ENCODE data around the gene DISP1.

DISP1 gene

GRCh38 chr1:222814536-222815439 lies at the start of gene DISP1:
Gene DISP1, plus strand, starts transcription at chr1:222815039. Its CDS starts 127,785 bp downstream, at chr1:222942824.
- H3K4me3 ChIP-seq (ENCODE audit: low read depth, low read length) = peak within 1 kb of the TSS; percentile 81
- no peak within 1 kb of the TSS for H3K27ac ChIP-seq (ENCODE audit: low read depth, low read length)
- peaks cover 16% of the 10 kb centered on the region for H3K27me3 ChIP-seq (ENCODE audit: control insufficient read depth, insufficient read depth, low read length)
- H3K9me3 ChIP-seq (ENCODE audit: control insufficient read depth, insufficient read depth, low read depth, low read length) = no peaks in the 10 kb centered on the region
- H3K36me3 ChIP-seq (ENCODE audit: control insufficient read depth, insufficient read depth, low read length) = no peaks in the 10 kb centered on the region
- peaks cover 18% of the 10 kb centered on the region for H3K4me1 ChIP-seq (ENCODE audit: control insufficient read depth, insufficient read depth, low read length)
- peak within 1 kb of the TSS; percentile 69 for H3K9ac ChIP-seq (ENCODE audit: low read length)

- Histone ChIP-seq H3K27me3 (ENCODE audit: control insufficient read depth, insufficient read depth, low read length) (no peaks in the 10 kb centered on the region), H3K36me3 (ENCODE audit: control insufficient read depth, insufficient read depth, low read length) (no peaks in the 10 kb centered on the region), H3K9me3 (ENCODE audit: control insufficient read depth, insufficient read depth, low read depth, low read length) (peaks cover 25% of the 10 kb centered on the region), H3K4me3 (ENCODE audit: low read depth, low read length) (no peak overlapping the region), H3K9ac (ENCODE audit: low read length) (no peak overlapping the region), H3K27ac (ENCODE audit: low read depth, low read length) (no peak overlapping the region), H3K4me1 (ENCODE audit: control insufficient read depth, insufficient read depth, low read length) (no peaks in the 10 kb centered on the region)
Measured at GRCh38 chr1:222767152-222767571, 47.7 kb upstream of the DISP1 start.

GRCh38 chr1:222768592-222768991 lies 46.2 kb upstream of the DISP1 start:
- Histone ChIP-seq H3K36me3 (ENCODE audit: control insufficient read depth, insufficient read depth, low read length) (no peaks in the 10 kb centered on the region), H3K27me3 (ENCODE audit: control insufficient read depth, insufficient read depth, low read length) (no peaks in the 10 kb centered on the region), H3K27ac (ENCODE audit: low read depth, low read length) (no peak overlapping the region), H3K9ac (ENCODE audit: low read length) (no peak overlapping the region), H3K4me1 (ENCODE audit: control insufficient read depth, insufficient read depth, low read length) (no peaks in the 10 kb centered on the region), H3K4me3 (ENCODE audit: low read depth, low read length) (no peak overlapping the region), H3K9me3 (ENCODE audit: control insufficient read depth, insufficient read depth, low read depth, low read length) (peaks cover 25% of the 10 kb centered on the region)

GRCh38 chr1:222769181-222769580 lies 45.7 kb upstream of the DISP1 start:
- Histone ChIP-seq H3K27me3 (ENCODE audit: control insufficient read depth, insufficient read depth, low read length) (no peaks in the 10 kb centered on the region), H3K36me3 (ENCODE audit: control insufficient read depth, insufficient read depth, low read length) (no peaks in the 10 kb centered on the region), H3K9me3 (ENCODE audit: control insufficient read depth, insufficient read depth, low read depth, low read length) (peaks cover 25% of the 10 kb centered on the region), H3K9ac (ENCODE audit: low read length) (no peak overlapping the region), H3K4me3 (ENCODE audit: low read depth, low read length) (no peak overlapping the region), H3K27ac (ENCODE audit: low read depth, low read length) (no peak overlapping the region), H3K4me1 (ENCODE audit: control insufficient read depth, insufficient read depth, low read length) (no peaks in the 10 kb centered on the region)

- H3K36me3 ChIP-seq (ENCODE audit: control insufficient read depth, insufficient read depth, low read length) = no peaks in the 10 kb centered on the region
- H3K9ac ChIP-seq (ENCODE audit: low read length) = no peak overlapping the region
- peaks cover 25% of the 10 kb centered on the region for H3K9me3 ChIP-seq (ENCODE audit: control insufficient read depth, insufficient read depth, low read depth, low read length)
- no peak overlapping the region for H3K27ac ChIP-seq (ENCODE audit: low read depth, low read length)
- H3K4me1 ChIP-seq (ENCODE audit: control insufficient read depth, insufficient read depth, low read length) = no peaks in the 10 kb centered on the region
- no peaks in the 10 kb centered on the region for H3K27me3 ChIP-seq (ENCODE audit: control insufficient read depth, insufficient read depth, low read length)
- no peak overlapping the region for H3K4me3 ChIP-seq (ENCODE audit: low read depth, low read length)
Measured at GRCh38 chr1:222769971-222770620, 44.7 kb upstream of the DISP1 start.

- Histone ChIP-seq H3K9ac (ENCODE audit: low read length) (no peak overlapping the region), H3K4me3 (ENCODE audit: low read depth, low read length) (no peak overlapping the region), H3K36me3 (ENCODE audit: control insufficient read depth, insufficient read depth, low read length) (no peaks in the 10 kb centered on the region), H3K27me3 (ENCODE audit: control insufficient read depth, insufficient read depth, low read length) (no peaks in the 10 kb centered on the region), H3K27ac (ENCODE audit: low read depth, low read length) (no peak overlapping the region), H3K4me1 (ENCODE audit: control insufficient read depth, insufficient read depth, low read length) (no peaks in the 10 kb centered on the region), H3K9me3 (ENCODE audit: control insufficient read depth, insufficient read depth, low read depth, low read length) (peaks cover 21% of the 10 kb centered on the region)
Measured at GRCh38 chr1:222772996-222773379, 41.9 kb upstream of the DISP1 start.

GRCh38 chr1:222777463-222777862 lies 37.4 kb upstream of the DISP1 start:
- no peaks in the 10 kb centered on the region for H3K27me3 ChIP-seq (ENCODE audit: control insufficient read depth, insufficient read depth, low read length)
- H3K4me3 ChIP-seq (ENCODE audit: low read depth, low read length) = no peak overlapping the region
- no peaks in the 10 kb centered on the region for H3K4me1 ChIP-seq (ENCODE audit: control insufficient read depth, insufficient read depth, low read length)
- H3K9me3 ChIP-seq (ENCODE audit: control insufficient read depth, insufficient read depth, low read depth, low read length) = no peaks in the 10 kb centered on the region
- no peak overlapping the region for H3K27ac ChIP-seq (ENCODE audit: low read depth, low read length)
- no peaks in the 10 kb centered on the region for H3K36me3 ChIP-seq (ENCODE audit: control insufficient read depth, insufficient read depth, low read length)
- H3K9ac ChIP-seq (ENCODE audit: low read length) = no peak overlapping the region

GRCh38 chr1:222777977-222778376 lies 36.9 kb upstream of the DISP1 start:
- H3K27me3 ChIP-seq (ENCODE audit: control insufficient read depth, insufficient read depth, low read length) = no peaks in the 10 kb centered on the region
- no peak overlapping the region for H3K9ac ChIP-seq (ENCODE audit: low read length)
- no peaks in the 10 kb centered on the region for H3K4me1 ChIP-seq (ENCODE audit: control insufficient read depth, insufficient read depth, low read length)

GRCh38 chr1:222781251-222781650 lies 33.6 kb upstream of the DISP1 start:
- Histone ChIP-seq H3K9ac (ENCODE audit: low read length) (no peak overlapping the region), H3K4me3 (ENCODE audit: low read depth, low read length) (no peak overlapping the region), H3K27ac (ENCODE audit: low read depth, low read length) (no peak overlapping the region), H3K36me3 (ENCODE audit: control insufficient read depth, insufficient read depth, low read length) (no peaks in the 10 kb centered on the region), H3K9me3 (ENCODE audit: control insufficient read depth, insufficient read depth, low read depth, low read length) (no peaks in the 10 kb centered on the region), H3K27me3 (ENCODE audit: control insufficient read depth, insufficient read depth, low read length) (peaks cover 12% of the 10 kb centered on the region; the same call in 1 of the 2 replicates), H3K4me1 (ENCODE audit: control insufficient read depth, insufficient read depth, low read length) (no peaks in the 10 kb centered on the region)

More at GRCh38 chr1:222777977-222778376, 36.9 kb upstream of the DISP1 start:
- Histone ChIP-seq H3K4me3 (ENCODE audit: low read depth, low read length) (no peak overlapping the region), H3K36me3 (ENCODE audit: control insufficient read depth, insufficient read depth, low read length) (no peaks in the 10 kb centered on the region), H3K9me3 (ENCODE audit: control insufficient read depth, insufficient read depth, low read depth, low read length) (no peaks in the 10 kb centered on the region), H3K27ac (ENCODE audit: low read depth, low read length) (no peak overlapping the region)

GRCh38 chr1:222783051-222783450 lies 31.8 kb upstream of the DISP1 start:
- Histone ChIP-seq H3K27ac (ENCODE audit: low read depth, low read length) (no peak overlapping the region), H3K4me1 (ENCODE audit: control insufficient read depth, insufficient read depth, low read length) (no peaks in the 10 kb centered on the region), H3K9ac (ENCODE audit: low read length) (no peak overlapping the region), H3K9me3 (ENCODE audit: control insufficient read depth, insufficient read depth, low read depth, low read length) (no peaks in the 10 kb centered on the region), H3K36me3 (ENCODE audit: control insufficient read depth, insufficient read depth, low read length) (no peaks in the 10 kb centered on the region), H3K4me3 (ENCODE audit: low read depth, low read length) (no peak overlapping the region), H3K27me3 (ENCODE audit: control insufficient read depth, insufficient read depth, low read length) (peaks cover 12% of the 10 kb centered on the region; the same call in 1 of the 2 replicates)

GRCh38 chr1:222784371-222784770 lies 30.5 kb upstream of the DISP1 start:
- no peak overlapping the region for H3K9ac ChIP-seq (ENCODE audit: low read length)
- no peaks in the 10 kb centered on the region for H3K36me3 ChIP-seq (ENCODE audit: control insufficient read depth, insufficient read depth, low read length)
- no peaks in the 10 kb centered on the region for H3K4me1 ChIP-seq (ENCODE audit: control insufficient read depth, insufficient read depth, low read length)
- no peak overlapping the region for H3K27ac ChIP-seq (ENCODE audit: low read depth, low read length)
- no peak overlapping the region for H3K4me3 ChIP-seq (ENCODE audit: low read depth, low read length)
- H3K27me3 ChIP-seq (ENCODE audit: control insufficient read depth, insufficient read depth, low read length) = peaks cover 12% of the 10 kb centered on the region; the same call in 1 of the 2 replicates
- H3K9me3 ChIP-seq (ENCODE audit: control insufficient read depth, insufficient read depth, low read depth, low read length) = no peaks in the 10 kb centered on the region

All from HUES6 (cell line).